Inflammatory macrophage treated with lipopolysaccharide for 1 hour (primary cell): ENCODE data around the gene LIMK2.

Experiments
- DNase-seq, 2 donors: peaks; one replicate each; pipeline ENCODE4 v3.0.0-alpha.2; 2020 to 2022

The LIMK2 gene

GRCh38 chr22:31275576-31275975 is 63.5 kb downstream of the LIMK2 start:
- DNase-seq: no peak

DNA sequence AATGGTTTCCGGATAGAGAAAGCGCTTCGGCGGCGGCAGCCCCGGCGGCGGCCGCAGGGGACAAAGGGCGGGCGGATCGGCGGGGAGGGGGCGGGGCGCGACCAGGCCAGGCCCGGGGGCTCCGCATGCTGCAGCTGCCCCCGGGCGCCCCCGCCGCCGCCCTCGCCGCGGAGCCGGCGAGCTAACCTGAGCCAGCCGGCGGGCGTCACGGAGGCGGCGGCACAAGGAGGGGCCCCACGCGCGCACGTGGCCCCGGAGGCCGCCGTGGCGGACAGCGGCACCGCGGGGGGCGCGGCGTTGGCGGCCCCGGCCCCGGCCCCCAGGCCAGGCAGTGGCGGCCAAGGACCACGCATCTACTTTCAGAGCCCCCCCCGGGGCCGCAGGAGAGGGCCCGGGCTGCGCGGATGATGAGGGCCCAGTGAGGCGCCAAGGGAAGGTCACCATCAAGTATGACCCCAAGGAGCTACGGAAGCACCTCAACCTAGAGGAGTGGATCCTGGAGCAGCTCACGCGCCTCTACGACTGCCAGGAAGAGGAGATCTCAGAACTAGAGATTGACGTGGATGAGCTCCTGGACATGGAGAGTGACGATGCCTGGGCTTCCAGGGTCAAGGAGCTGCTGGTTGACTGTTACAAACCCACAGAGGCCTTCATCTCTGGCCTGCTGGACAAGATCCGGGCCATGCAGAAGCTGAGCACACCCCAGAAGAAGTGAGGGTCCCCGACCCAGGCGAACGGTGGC is 64.5 kb downstream of the LIMK2 start:
- DNase-seq: no peak

DNA sequence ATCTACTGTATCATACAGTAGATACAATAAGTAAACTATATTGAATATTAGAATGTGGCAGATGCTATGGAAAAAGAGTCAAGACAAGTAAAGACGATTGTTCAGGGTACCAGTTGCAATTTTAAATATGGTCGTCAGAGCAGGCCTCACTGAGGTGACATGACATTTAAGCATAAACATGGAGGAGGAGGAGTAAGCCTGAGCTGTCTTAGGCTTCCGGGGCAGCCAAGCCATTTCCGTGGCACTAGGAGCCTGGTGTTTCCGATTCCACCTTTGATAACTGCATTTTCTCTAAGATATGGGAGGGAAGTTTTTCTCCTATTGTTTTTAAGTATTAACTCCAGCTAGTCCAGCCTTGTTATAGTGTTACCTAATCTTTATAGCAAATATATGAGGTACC is 65.6 kb downstream of the LIMK2 start:
- DNase-seq: no peak

GRCh38 chr22:31278151-31278621 is 66.1 kb downstream of the LIMK2 start:
- DNase-seq: no peak

DNA sequence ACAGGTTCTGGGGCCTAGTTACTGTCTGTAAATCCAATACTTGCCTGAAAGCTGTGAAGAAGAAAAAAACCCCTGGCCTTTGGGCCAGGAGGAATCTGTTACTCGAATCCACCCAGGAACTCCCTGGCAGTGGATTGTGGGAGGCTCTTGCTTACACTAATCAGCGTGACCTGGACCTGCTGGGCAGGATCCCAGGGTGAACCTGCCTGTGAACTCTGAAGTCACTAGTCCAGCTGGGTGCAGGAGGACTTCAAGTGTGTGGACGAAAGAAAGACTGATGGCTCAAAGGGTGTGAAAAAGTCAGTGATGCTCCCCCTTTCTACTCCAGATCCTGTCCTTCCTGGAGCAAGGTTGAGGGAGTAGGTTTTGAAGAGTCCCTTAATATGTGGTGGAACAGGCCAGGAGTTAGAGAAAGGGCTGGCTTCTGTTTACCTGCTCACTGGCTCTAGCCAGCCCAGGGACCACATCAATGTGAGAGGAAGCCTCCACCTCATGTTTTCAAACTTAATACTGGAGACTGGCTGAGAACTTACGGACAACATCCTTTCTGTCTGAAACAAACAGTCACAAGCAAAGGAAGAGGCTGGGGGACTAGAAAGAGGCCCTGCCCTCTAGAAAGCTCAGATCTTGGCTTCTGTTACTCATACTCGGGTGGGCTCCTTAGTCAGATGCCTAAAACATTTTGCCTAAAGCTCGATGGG is 66.7 kb downstream of the LIMK2 start:
- no peak for DNase-seq

- no peak for DNase-seq
Observed at GRCh38 chr22:31279327-31279669, 67.2 kb downstream of the LIMK2 start.

- DNase-seq: no peak
Observed at GRCh38 chr22:31279821-31280505, 67.9 kb downstream of the LIMK2 start.

DNA sequence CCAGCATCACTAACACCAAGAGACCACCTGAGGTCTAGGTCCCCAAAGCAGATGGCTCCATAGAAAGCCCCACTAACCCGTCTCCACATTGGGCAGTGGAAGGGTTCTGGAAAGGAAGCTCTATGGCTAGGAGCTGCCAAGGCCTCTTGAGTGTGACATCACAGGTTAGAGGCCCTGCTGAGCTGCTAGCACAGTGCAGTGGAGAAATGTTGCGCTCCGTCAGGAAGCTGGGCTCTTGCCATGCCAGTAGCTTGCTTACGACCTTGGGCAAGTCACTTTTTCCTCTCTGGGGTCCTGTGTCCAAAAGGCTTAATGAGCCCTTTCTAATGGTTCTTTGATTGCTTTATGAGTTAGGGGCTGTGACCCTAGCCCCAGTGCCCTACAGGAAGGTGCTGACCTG is 69.6 kb downstream of the LIMK2 start:
- no peak for DNase-seq

- DNase-seq: no peak
Observed at GRCh38 chr22:31282748-31283468, 70.8 kb downstream of the LIMK2 start.

GRCh38 chr22:31284281-31285155 is 72.4 kb downstream of the LIMK2 start:
- no peak for DNase-seq

DNA sequence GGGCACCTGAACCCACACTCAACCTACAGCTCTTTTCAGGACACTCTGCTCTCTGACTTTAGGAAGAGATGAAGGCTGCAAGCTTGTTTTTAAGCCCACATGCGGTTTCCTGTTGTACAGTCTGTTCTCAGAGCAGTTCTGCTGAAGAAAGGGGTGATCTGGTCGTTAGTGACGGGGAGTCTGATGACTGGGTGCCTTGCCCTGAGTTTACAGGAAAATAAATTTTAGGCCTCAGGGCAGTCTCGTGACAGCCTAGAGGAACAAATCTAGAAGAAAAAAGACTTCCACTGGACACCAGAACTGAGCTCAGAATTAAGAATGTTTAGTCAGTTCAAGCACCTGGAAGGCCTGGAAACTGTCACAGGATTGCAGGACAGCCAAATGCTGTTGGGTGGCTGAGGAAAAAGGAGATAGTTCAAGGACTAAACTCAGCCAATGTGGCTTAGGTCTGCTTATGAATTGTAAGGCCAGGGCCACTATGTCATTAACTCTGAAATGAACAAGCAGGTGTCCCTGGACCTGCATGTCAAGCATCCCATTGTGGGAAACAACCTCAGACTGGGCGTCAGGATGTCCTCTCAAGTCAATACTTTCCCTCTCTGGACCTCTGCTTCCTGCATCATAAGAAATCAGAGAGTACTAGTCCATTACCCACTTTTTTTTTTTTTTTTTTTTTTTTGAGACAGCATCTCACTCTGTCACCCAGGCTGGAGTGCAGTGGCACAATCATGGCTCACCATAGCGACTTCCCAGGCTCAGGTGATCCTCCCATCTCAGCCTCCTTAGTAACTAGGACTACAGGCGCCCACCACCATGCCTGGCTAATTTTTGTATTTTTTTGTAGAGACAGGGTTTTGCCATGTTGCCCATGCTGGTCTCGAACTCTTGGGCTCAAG is 74.5 kb downstream of the LIMK2 start:
- DNase-seq: peak; percentile 53 to 72

DNA sequence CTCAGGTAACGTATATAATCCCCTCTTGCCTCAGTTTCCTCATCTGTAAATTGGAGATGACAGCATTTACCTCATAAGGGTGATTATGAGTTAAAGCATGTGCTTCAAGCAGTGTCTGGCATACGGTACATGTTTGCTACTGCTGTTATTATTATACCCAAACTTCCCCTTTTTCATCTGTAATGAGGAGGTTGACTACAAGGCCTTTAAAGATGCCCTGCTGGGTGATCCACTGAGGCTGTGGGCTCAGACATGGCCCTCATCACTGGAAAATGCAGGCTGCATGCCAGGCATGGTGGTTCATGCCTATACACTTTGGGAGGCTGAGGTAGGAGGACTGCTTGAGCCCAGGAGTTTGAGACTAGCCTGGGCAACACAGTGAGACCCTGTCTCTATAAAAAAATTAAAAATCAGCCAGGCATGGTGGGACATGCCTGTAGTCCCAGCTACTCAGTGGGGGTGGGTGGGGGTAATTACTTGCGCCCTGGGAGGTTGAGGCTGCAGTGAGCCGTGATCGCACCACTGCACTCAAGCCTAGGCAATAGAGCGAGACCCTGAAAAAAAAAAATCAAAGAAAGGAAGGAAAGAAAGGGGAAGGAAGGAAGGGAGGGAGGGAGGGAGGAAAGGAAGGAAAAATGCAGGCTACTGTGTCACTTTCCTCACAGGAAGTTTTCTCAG is 75.9 kb downstream of the LIMK2 start:
- DNase-seq: no peak

GRCh38 chr22:31288496-31289240 is 76.6 kb downstream of the LIMK2 start:
- peak in 1 of 2 donors; percentile 46 for DNase-seq

GRCh38 chr22:31289344-31289743 is 77.2 kb downstream of the LIMK2 start:
- no peak for DNase-seq

- DNase-seq: peak; percentile 86 to 89
Observed at GRCh38 chr22:31290494-31291471, 78.7 kb downstream of the LIMK2 start.

DNA sequence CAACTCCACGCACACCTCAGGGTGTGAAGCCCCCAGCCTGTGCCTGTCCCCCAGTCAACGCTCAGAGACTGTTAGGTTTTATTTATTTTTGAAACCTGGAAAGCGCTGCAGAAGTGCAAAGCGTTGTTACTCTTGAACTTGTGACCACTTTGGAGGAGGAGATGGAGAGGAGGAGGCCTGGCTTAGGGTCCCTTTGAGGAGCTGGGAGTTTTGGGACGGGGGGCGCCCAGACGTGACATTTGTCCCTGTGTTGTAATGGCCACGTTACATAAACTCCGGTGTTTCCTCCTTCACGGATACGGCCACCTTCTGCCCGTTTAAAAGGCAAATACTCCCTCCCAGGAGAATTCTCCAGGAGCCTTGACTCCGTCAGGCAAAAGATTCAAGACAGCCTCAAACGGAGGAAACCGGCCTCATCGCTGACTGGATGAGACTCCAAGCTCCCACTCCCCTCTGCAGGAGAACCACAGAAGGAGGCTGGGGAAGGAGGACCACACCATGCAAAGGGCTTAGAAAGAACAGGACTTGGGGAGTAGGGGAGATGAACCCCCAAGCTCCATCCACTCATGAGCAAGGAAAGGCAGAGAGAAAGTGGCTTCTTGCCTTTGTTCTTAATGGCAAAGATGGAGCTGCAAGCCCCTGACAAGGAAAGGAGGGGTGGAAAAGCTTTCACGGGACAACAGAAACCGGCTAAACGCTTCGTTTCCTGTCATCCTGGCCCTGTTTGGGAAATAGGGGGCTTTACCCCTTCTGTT is 79.6 kb downstream of the LIMK2 start:
- no peak for DNase-seq

DNA sequence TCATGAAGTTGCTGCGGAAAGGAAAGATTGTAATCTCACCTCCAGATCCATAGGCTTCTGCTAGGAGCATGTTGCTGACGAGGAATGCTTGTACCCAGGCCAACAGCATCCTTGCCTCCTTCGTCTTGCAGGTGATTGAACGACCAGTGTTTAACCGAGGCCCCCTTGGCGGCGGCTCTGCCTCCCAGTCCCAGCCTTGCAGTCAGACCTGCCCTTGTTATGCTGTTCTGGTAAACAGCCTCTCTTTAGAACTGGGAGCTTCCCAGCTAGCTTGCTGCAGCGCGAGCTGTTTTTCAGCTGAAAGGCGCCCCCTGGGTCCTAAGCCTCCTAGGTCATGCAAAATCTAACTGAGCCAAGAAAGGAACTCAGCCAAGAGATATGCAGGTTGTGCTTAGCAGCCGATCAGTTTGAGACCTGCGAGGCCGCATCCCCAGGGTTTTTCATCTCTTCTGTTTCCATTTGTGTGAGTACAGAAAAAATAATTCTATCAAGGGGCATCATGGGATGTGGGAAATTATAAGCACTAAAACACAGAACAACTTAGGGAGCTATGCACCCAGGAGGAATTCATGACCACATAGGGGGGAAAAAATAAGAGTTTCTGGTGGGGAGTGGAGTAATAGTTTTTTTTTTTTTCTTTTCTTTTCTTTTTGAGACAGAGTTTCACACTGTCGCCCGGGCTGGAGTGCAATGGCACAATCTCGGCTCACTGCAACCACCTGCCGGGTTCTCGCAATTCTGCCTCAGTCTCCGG is 80.3 kb downstream of the LIMK2 start, which contains the start of gene PIK3IP1:
Gene PIK3IP1 (minus strand): TSS at position 253 of the 754 bp plus-strand sequence. CDS start 144 bp downstream, at position 109.
- DNase-seq: peak; percentile 66 to 78
